Mucosa of descending colon (tissue), 3 donors: ENCODE results near the gene PPP6R2. TPM values are rescaled to one million over a fixed set of nuclear protein-coding genes. Genes with fewer than 3 reads are reported as not detected.

ENCODE experiments used
- ATAC-seq: fragments of 200-7000 bp; cut with Tn5 transposase; one replicate; pipeline ENCODE4 v1.9.1; 2020; ENCODE audit warnings: mild to moderate bottlenecking, moderate library complexity
- DNase-seq, 3 donors: peaks; one replicate each; pipeline ENCODE4 v3.0.0-alpha.2; 2020
- H3K36me3 ChIP-seq: fragments of 200-600 bp; one replicate; pipeline ENCODE4 v1.8.0; 2021; ENCODE audit warnings: low read depth, mild to moderate bottlenecking
- H3K4me1 ChIP-seq: fragments of 200-600 bp; one replicate; pipeline ENCODE4 v1.8.0; 2021; ENCODE audit warnings: low read depth, mild to moderate bottlenecking
- H3K4me3 ChIP-seq: fragments of 200-600 bp; one replicate; pipeline ENCODE4 v1.8.0; 2021; ENCODE audit warnings: mild to moderate bottlenecking
- H3K9me3 ChIP-seq: fragments of 200-600 bp; one replicate; pipeline ENCODE4 v1.8.0; 2021; ENCODE audit warnings: mild to moderate bottlenecking
- intact Hi-C, 2 donors: fragments of 100-400 bp; cut with DNase I in 1 of 2; cut with micrococcal nuclease in 1 of 2; formaldehyde crosslinking; loops; one replicate each; pipeline versions ENCODE4 v1.11.0 to v1.11.1; 2022; cut with DNase I, micrococcal nuclease
- total RNA-seq, 3 donors: library from RNA; stranded (reverse); fragmentation: NEBNext Ultra II Directional in 2 of 3; extraction: Animal tissue kit (Norgen Biotek cat#: 25700) in 2 of 3; gene quantifications; one replicate each; pipeline versions ENCODE4 v1.2.1 to v1.2.4, GENCODE V29; 2021 to 2023
- TF ChIP-seq, protein P1 (sequence below): fragments of 200-600 bp; IDR thresholded peaks from one replicate; pipeline ENCODE4 v1.8.0; 2022; ENCODE audit warnings: antibody characterized with exemption, mild to moderate bottlenecking
- donor health status: DM: no; HTN: no; CAD: no; lungs with moderate emphysema.
- donor health status: DM: no; HTN: no; CAD: no.
- donor health status: DM: no; HTN: yes; CAD: no.

The PPP6R2 gene
- total RNA-seq, 3 donors from 2014 or later = 54.3 to 61.7 (median 58.8) TPM

DNA sequence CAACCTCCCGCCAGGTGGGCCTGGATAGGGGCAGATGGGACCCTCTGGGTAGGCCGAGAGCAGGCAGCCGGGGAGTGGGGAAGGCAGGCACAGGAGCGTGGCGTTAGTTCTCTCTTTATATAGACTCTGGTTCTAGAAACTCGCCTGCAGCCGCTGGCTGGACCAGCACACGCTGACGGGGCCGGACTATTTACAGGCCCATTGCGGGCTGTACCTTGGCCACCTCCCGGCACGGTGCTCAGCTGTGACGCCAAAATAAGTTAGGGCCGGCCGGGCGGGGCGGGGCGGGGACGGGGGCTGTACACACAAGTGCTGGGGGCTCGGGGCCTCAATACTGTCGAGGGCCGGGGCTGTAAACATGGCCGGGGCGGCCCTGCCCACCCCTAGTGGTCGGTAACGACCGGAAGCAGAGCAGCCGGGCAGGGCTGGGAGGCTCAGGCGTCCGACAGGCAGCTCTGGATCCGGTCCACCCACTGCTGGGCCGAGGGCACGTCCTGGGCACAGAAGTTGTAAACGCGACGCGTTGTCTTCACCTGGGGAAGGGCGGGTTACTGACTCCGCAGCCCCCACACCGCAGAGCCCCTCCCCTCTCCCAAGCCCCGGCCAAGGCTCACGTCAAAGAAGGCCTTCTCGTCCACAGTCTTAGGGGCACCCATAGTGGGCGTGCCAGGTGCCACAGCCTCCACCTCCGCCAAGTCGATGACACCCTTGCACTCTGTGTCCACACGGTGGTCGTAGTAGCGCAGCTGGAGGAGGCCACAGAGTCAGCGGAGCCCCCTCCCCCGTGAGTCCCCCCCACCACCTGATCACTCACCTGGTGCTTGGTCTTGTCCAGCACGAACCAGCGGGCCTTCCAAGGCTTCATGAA, 103.8 kb downstream of the PPP6R2 start:
- H3K9me3 ChIP-seq = no peaks in the 10 kb centered on the region
- H3K4me3 ChIP-seq = no peak overlapping the region
- ATAC-seq (peak; percentile 6), DNase-seq (no peak)
- intact Hi-C loops = no loop called here
- TF ChIP-seq, protein P1, sequence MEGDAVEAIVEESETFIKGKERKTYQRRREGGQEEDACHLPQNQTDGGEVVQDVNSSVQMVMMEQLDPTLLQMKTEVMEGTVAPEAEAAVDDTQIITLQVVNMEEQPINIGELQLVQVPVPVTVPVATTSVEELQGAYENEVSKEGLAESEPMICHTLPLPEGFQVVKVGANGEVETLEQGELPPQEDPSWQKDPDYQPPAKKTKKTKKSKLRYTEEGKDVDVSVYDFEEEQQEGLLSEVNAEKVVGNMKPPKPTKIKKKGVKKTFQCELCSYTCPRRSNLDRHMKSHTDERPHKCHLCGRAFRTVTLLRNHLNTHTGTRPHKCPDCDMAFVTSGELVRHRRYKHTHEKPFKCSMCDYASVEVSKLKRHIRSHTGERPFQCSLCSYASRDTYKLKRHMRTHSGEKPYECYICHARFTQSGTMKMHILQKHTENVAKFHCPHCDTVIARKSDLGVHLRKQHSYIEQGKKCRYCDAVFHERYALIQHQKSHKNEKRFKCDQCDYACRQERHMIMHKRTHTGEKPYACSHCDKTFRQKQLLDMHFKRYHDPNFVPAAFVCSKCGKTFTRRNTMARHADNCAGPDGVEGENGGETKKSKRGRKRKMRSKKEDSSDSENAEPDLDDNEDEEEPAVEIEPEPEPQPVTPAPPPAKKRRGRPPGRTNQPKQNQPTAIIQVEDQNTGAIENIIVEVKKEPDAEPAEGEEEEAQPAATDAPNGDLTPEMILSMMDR = no peak
- peaks cover 11% of the 10 kb centered on the region for H3K36me3 ChIP-seq
- H3K4me1 ChIP-seq = peaks cover 9% of the 10 kb centered on the region

DNA sequence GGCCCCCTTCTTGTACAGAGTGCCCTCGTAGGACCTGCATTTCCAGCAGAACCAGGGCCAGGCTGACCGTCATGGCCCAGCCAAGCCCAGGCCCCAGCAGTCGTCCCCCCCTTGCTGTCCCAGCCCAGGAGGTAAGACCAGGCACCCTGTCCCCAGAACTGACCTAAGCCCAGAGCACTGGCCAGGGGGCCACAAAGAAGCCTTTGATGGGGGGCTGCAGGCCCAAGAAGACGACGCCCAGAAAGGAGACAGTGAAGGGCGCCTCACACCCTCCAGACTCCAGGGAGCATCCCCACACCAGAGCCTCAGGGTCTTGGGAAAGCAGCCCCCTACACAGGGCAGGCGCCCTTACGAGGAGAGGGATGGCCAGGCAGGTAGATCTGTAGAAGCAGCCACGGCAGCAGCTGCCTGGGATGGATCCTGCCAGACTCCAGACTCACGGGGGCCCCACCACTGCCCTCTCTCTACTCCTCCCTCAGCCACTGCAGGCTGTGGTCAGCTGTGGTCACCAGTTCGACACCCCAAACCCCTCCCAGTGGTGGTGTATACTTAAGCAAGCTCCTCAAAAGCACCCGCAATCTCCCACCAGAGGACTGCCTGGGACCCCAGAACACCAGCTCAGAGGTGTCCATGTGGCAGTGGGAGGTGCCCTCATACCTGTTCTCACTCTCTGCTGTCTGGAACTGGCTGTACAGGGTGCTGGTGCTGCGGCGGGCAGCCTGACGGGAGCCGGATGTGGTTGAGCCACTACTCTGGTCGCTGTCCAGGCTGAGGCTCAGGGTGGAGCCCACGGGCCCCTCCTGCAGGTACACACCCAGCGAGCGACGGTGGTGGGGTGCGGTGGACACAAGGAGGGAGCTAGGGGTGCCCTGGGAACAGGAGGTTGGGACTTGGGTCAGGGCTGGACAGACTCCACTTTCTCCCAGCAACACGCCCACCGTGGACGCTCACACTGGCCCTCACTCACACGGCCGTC, 104.7 kb downstream of the PPP6R2 start:
- peaks cover 11% of the 10 kb centered on the region for H3K36me3 ChIP-seq
- H3K4me3 ChIP-seq = no peak overlapping the region
- TF ChIP-seq, protein P1 = no peak
- no peaks in the 10 kb centered on the region for H3K9me3 ChIP-seq
- DNase-seq = peak in 1 of 3 donors; percentile 49
- intact Hi-C loops = no loop called here
- ATAC-seq = no peak
- peaks cover 9% of the 10 kb centered on the region for H3K4me1 ChIP-seq

GRCh38 chr22:50452649-50453048, 109.5 kb downstream of the PPP6R2 start:
- Histone ChIP-seq H3K4me1 (no peaks in the 10 kb centered on the region), H3K9me3 (no peaks in the 10 kb centered on the region), H3K36me3 (peaks cover 11% of the 10 kb centered on the region), H3K4me3 (no peak overlapping the region)
- TF ChIP-seq, protein P1 = no peak
- no peak for DNase-seq
- no peak for ATAC-seq
- intact Hi-C loops = no loop called here

DNA sequence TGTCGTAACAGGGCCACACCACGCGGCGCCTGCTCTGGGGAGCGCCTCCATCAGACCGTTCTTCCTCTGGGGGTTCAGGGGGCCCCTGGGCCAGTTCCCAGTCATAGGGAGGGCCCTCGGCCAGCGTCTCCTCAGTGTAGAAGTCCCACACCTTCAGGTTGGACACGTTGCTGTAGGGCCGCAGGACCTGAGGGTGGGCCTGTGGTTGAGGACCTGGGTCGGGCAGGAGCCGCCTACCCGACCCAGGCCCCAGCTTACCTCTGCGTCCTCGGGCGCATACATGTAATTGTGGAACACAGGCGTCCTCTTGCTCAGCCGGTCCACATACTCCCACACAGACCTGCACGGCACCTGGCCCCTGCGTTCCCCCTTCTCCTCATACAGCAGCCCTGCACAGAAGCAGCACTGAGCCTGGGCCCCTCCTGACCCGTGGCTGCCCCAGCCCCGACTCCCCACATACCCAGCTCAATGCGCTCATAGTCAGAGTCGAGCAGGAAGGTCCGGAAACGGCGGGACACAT, 111.5 kb downstream of the PPP6R2 start:
- peaks cover 6% of the 10 kb centered on the region for H3K36me3 ChIP-seq
- no peak overlapping the region for H3K4me3 ChIP-seq
- no peaks in the 10 kb centered on the region for H3K9me3 ChIP-seq
- no peaks in the 10 kb centered on the region for H3K4me1 ChIP-seq
- DNase-seq (no peak), ATAC-seq (no peak)
- intact Hi-C loops = no loop called here
- TF ChIP-seq, protein P1 = no peak

DNA sequence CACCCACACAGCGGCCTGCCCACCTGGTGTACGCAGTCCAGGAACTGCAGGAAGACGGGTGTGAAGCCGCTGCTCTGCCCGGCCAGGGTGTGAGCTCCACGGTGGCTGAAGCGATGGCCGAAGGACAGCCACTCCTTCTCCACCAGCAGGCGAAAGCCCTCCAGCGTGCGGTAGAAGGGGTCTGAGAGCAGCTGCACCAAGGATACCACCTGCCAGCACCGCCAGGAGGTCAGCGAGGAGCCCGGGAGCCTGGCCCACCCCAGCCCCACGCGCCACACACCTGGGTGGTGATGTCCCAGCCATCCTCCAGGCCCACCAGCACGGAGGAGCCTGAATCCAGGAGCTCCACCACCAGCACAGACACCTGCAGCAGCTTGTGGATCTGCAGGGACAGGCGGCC, 112.1 kb downstream of the PPP6R2 start:
- intact Hi-C loops = no loop called here
- H3K4me1 ChIP-seq = no peaks in the 10 kb centered on the region
- H3K36me3 ChIP-seq = peaks cover 6% of the 10 kb centered on the region
- no peaks in the 10 kb centered on the region for H3K9me3 ChIP-seq
- no peak for ATAC-seq
- H3K4me3 ChIP-seq = no peak overlapping the region
- no peak for DNase-seq
- TF ChIP-seq, protein P1 = no peak
